ENCODE data around the gene GABRR3. TPM values are rescaled to one million over a fixed set of nuclear protein-coding genes. Genes with fewer than 3 reads are reported as not detected.

GABRR3 gene
- total RNA-seq, 8 experiments from 2014 or later: 0.09 to 1.1 (median 0.31) TPM; not detected in 2

DNA sequence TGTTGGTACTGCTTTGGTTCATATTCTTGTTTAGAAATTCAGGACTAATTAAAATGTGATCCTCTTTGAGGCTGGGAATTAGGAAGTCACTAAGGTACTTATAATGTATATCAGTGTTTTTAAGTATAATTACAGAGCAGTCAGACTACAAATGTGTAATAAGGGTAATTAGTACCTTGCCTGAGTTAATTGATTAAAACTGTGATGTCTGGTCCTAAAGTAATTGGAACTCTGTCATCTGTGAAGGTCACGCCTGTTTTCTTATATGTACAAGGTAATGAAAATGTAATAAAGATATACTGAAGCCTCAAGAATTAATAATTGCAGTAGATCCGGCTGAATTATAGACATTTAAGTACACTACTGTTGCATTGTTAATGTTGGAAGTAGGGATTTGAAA, 95.7 kb downstream of the GABRR3 start:
- in situ Hi-C loops (cut with MboI; ENCODE audit: low pct_unique_long_range_greater_than_20kb in 2 of 9, low sequenced_read_pairs in 9 of 9, unreplicated experiment in 9 of 9): no loop called here
- no peak overlapping the region for H3K4me3 ChIP-seq
- ATAC-seq (replicated peaks in 6 of 8): no peak
- H3K27ac ChIP-seq: no peak overlapping the region
- WGBS, 10 experiments: 71 to 100% (median 100%) methylated on average over 1 to 2 of the region's 2 CpGs; no CpG with 5 or more reads in 1 of the 10 experiments
- no peaks in the 10 kb centered on the region for H3K4me1 ChIP-seq (replicated peaks in 1 of 2)

- H3K4me3 ChIP-seq: no peak overlapping the region
- in situ Hi-C loops (cut with MboI; ENCODE audit: low pct_unique_long_range_greater_than_20kb in 2 of 9, low sequenced_read_pairs in 9 of 9, unreplicated experiment in 9 of 9): no loop called here
- ATAC-seq (replicated peaks in 6 of 8): no peak
- 86 to 100% (median 100%) methylated on average over 1 of the region's 1 CpG; no CpG with 5 or more reads in 6 of the 10 experiments for WGBS, 10 experiments
- H3K27ac ChIP-seq: no peak overlapping the region
- no peaks in the 10 kb centered on the region for H3K4me1 ChIP-seq (replicated peaks in 1 of 2)
Measured at GRCh38 chr3:97938444-97938843, 96.7 kb downstream of the GABRR3 start.

DNA sequence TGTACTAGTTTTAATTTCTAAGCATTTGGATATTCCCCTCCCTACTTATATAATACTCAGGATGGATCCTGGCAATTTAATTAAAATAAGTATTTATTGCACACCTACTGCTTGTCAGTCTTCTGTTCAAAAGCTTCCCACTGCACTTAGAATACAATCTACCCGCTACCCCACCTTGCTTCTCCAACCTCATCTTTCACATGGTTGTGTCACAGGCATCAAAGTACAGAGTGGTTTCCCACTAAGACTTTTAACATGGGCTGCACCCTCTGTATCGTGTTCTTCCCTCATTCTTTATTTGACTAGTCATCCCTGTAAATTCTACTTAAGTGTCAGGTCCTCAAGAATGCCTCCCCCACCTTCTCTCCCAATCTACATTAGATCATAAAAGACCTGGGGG, 97.9 kb downstream of the GABRR3 start:
- ATAC-seq (replicated peaks in 6 of 8): no peak
- in situ Hi-C loops (cut with MboI; ENCODE audit: low pct_unique_long_range_greater_than_20kb in 2 of 9, low sequenced_read_pairs in 9 of 9, unreplicated experiment in 9 of 9): no loop called here

GRCh38 chr3:97935842-97936241, 99.3 kb downstream of the GABRR3 start:
- WGBS, 10 experiments: 29 to 100% (median 71%) methylated on average over 1 of the region's 1 CpG; no CpG with 5 or more reads in 3 of the 10 experiments
- peak in 1 of 8 experiments; percentile 42 for ATAC-seq (replicated peaks in 6 of 8)

More for the DNA sequence above, 97.9 kb downstream of the GABRR3 start:
- Histone ChIP-seq H3K4me3 (no peak overlapping the region), H3K27ac (no peak overlapping the region), H3K4me1 (replicated peaks in 1 of 2) (no peaks in the 10 kb centered on the region)
- WGBS, 10 experiments: 20 to 100% (median 86%) methylated on average over 1 to 2 of the region's 2 CpGs; no CpG with 5 or more reads in 3 of the 10 experiments

More at GRCh38 chr3:97935842-97936241, 99.3 kb downstream of the GABRR3 start:
- in situ Hi-C loops (cut with MboI; ENCODE audit: low pct_unique_long_range_greater_than_20kb in 2 of 9, low sequenced_read_pairs in 9 of 9, unreplicated experiment in 9 of 9): no loop called here
- Histone ChIP-seq H3K4me3 (no peak overlapping the region), H3K4me1 (replicated peaks in 1 of 2) (no peaks in the 10 kb centered on the region), H3K27ac (no peak overlapping the region)

Other genes with a start within 250 kb of the GABRR3 start
- 10 to 100 TPM in 5 of 8 experiments, 1 to 10 TPM in 3; 4.7 to 14.3 (median 10.8) TPM for gene CRYBG3, start 213.3 kb downstream of the GABRR3 start, total RNA-seq
- 100 to 1,000 TPM in 2 of 8 experiments, 10 to 100 TPM in 6; 11.0 to 275 (median 25.4) TPM for gene RIOX2, start 62.9 kb downstream of the GABRR3 start, total RNA-seq
- gene OR5AC2, start 51.9 kb upstream of the GABRR3 start, total RNA-seq: not detected
- gene OR5H1, start 95.4 kb upstream of the GABRR3 start, total RNA-seq: under 1 TPM in 2 of 8 experiments, not detected in 6; 0.09 to 0.28 TPM
- under 1 TPM in 5 of 8 experiments, not detected in 3; 0.05 to 0.33 (median 0.09) TPM for gene OR5H14, start 112.2 kb upstream of the GABRR3 start, total RNA-seq
- gene OR5H15, start 131.4 kb upstream of the GABRR3 start, total RNA-seq: under 1 TPM in 1 of 8 experiments, not detected in 7; 0.33 TPM
- gene OR5H6, start 228.9 kb upstream of the GABRR3 start, total RNA-seq: under 1 TPM in 1 of 8 experiments, not detected in 7; 0.52 TPM
- under 1 TPM in 1 of 8 experiments, not detected in 7; 0.52 TPM for gene OR5H2, start 247.2 kb upstream of the GABRR3 start, total RNA-seq

Measured in motor neuron (in vitro differentiated cells).